ENCODE results near the gene SMIM13.

- TF ChIP-seq CTCF (IDR thresholded peaks at IDR 0.05; ENCODE audit: insufficient read depth, low read depth, low read length) (no peak), EZH2 (IDR thresholded peaks at IDR 0.05; ENCODE audit: insufficient read depth, low read length) (no peak)
Observed at GRCh38 chr6:11166948-11167347, 73.3 kb downstream of the SMIM13 start.
